OCI-LY1 (cell line): ENCODE data around the gene DNAJB6.

Experiments used
- H2AFZ ChIP-seq: fragments of 200-600 bp; sonication (generic), shearing (Covaris generic); 2 replicates; pipeline ENCODE4 v1.6.0; 2014; ENCODE audit warnings: antibody characterized with exemption, mild to moderate bottlenecking, low read length
- H3F3A ChIP-seq: fragments of 200-600 bp; sonication (generic), shearing (Covaris generic); 2 replicates; pipeline ENCODE4 v1.6.0; 2014; ENCODE audit warnings: mild to moderate bottlenecking, antibody characterized with exemption, low read length, moderate library complexity; ENCODE audit not compliant: insufficient read depth
- H3K27ac ChIP-seq: fragments of 200-600 bp; sonication (generic); 2 replicates; pipeline ENCODE4 v1.5.1; 2014; ENCODE audit warnings: low read length, mixed run types, mild to moderate bottlenecking, low read depth; ENCODE audit not compliant: poor library complexity, severe bottlenecking
- H3K27me3 ChIP-seq: fragments of 200-600 bp; sonication (generic); 2 replicates; pipeline ENCODE4 v1.6.0; 2014; ENCODE audit warnings: antibody characterized with exemption, mild to moderate bottlenecking, low read length, moderate library complexity; ENCODE audit not compliant: insufficient read depth
- H3K36me3 ChIP-seq: fragments of 200-600 bp; sonication (generic); 2 replicates; pipeline ENCODE4 v1.6.1; 2014; ENCODE audit warnings: mild to moderate bottlenecking, antibody characterized with exemption, low read length, moderate library complexity, mixed read lengths; ENCODE audit not compliant: insufficient read depth
- H3K4me1 ChIP-seq: fragments of 200-600 bp; sonication (generic); 2 replicates; pipeline ENCODE4 v1.5.1; 2014; ENCODE audit warnings: mild to moderate bottlenecking, low read length, moderate library complexity; ENCODE audit not compliant: insufficient read depth, severe bottlenecking
- H3K4me2 ChIP-seq: fragments of 200-600 bp; sonication (generic), shearing (Covaris generic); 2 replicates; pipeline ENCODE4 v1.6.1; 2014; ENCODE audit warnings: low read length
- H3K4me3 ChIP-seq: fragments of 200-600 bp; sonication (generic); 2 replicates; pipeline ENCODE4 v1.5.1; 2014; ENCODE audit warnings: low read length, low read depth, mild to moderate bottlenecking, mixed read lengths; ENCODE audit not compliant: poor library complexity, severe bottlenecking
- H3K79me2 ChIP-seq: fragments of 200-600 bp; shearing (Covaris generic); 2 replicates; pipeline ENCODE4 v1.6.1; 2016; ENCODE audit warnings: mixed run types, low read length, mixed read lengths; ENCODE audit not compliant: insufficient read depth
- H3K9ac ChIP-seq: fragments of 200-600 bp; sonication (generic), shearing (Covaris generic); 2 replicates; pipeline ENCODE4 v1.6.1; 2014; ENCODE audit warnings: mild to moderate bottlenecking, low read length, mixed read lengths
- H3K9me2 ChIP-seq: fragments of 200-600 bp; sonication (generic), shearing (Covaris generic); 2 replicates; pipeline ENCODE4 v1.6.1; 2014; ENCODE audit warnings: low read depth, mild to moderate bottlenecking, low read length, mixed read lengths
- H3K9me3 ChIP-seq: fragments of 200-600 bp; shearing (Covaris generic); 2 replicates; pipeline ENCODE4 v1.6.1; 2014; ENCODE audit warnings: low read length, mixed read lengths
- H4K20me1 ChIP-seq: fragments of 200-600 bp; sonication (generic), shearing (Covaris generic); 2 replicates; pipeline ENCODE4 v1.6.0; 2016; ENCODE audit warnings: mild to moderate bottlenecking, low read length; ENCODE audit not compliant: insufficient read depth
- EZH2 ChIP-seq: fragments of 200-600 bp; sonication (generic), shearing (Covaris generic); IDR thresholded peaks from 2 replicates; pipeline ENCODE4 v1.8.0; 2017; ENCODE audit warnings: borderline replicate concordance, mixed run types, mild to moderate bottlenecking, antibody characterized with exemption, low read length, moderate library complexity, mixed read lengths
- TF ChIP-seq, protein P1 (sequence below): fragments of 200-600 bp; sonication (generic), shearing (Covaris generic); IDR thresholded peaks from 2 replicates; pipeline ENCODE4 v1.5.1; 2017; ENCODE audit warnings: mild to moderate bottlenecking, antibody characterized with exemption, low read length, moderate library complexity, mixed read lengths

Gene DNAJB6

DNA sequence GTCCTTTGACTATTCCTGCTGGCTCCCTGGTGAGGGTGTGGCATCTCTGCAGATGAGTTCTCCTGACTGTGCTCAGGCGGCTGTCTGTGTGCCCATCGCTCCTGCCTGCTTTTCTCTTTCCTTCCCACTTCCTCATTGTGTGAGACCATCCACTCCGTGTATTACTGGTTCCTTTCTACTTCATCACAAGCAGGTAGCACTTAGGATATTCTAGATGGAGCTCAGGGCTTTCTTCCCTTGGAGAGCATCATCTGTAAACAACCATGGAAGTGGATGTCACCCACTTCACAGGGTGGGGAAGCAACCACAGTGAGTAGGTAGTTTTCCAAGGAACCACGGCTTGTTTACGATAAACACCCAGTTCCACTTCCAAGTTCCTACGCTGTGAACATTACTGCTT, 15.7 kb downstream of the DNAJB6 start:
- no peak overlapping the region for H2AFZ ChIP-seq
- H4K20me1 ChIP-seq: peaks cover 8% of the 10 kb centered on the region
- H3K4me1 ChIP-seq: peaks cover 51% of the 10 kb centered on the region
- peaks cover 22% of the 10 kb centered on the region; the same call in 1 of the 2 replicates for H3K36me3 ChIP-seq
- no peaks in the 10 kb centered on the region for H3K9me3 ChIP-seq
- TF ChIP-seq, protein P1, sequence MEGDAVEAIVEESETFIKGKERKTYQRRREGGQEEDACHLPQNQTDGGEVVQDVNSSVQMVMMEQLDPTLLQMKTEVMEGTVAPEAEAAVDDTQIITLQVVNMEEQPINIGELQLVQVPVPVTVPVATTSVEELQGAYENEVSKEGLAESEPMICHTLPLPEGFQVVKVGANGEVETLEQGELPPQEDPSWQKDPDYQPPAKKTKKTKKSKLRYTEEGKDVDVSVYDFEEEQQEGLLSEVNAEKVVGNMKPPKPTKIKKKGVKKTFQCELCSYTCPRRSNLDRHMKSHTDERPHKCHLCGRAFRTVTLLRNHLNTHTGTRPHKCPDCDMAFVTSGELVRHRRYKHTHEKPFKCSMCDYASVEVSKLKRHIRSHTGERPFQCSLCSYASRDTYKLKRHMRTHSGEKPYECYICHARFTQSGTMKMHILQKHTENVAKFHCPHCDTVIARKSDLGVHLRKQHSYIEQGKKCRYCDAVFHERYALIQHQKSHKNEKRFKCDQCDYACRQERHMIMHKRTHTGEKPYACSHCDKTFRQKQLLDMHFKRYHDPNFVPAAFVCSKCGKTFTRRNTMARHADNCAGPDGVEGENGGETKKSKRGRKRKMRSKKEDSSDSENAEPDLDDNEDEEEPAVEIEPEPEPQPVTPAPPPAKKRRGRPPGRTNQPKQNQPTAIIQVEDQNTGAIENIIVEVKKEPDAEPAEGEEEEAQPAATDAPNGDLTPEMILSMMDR: no peak
- no peak for TF ChIP-seq EZH2
- H3K79me2 ChIP-seq: peaks cover 98% of the 10 kb centered on the region
- H3K27me3 ChIP-seq: no peaks in the 10 kb centered on the region
- no peaks in the 10 kb centered on the region for H3F3A ChIP-seq
- H3K4me3 ChIP-seq: peak overlapping the region; percentile 6
- peak overlapping the region; percentile 31 for H3K4me2 ChIP-seq
- H3K27ac ChIP-seq: peak overlapping the region; percentile 43
- no peak overlapping the region; the same call in 1 of the 2 replicates for H3K9ac ChIP-seq
- H3K9me2 ChIP-seq: no peaks in the 10 kb centered on the region

DNA sequence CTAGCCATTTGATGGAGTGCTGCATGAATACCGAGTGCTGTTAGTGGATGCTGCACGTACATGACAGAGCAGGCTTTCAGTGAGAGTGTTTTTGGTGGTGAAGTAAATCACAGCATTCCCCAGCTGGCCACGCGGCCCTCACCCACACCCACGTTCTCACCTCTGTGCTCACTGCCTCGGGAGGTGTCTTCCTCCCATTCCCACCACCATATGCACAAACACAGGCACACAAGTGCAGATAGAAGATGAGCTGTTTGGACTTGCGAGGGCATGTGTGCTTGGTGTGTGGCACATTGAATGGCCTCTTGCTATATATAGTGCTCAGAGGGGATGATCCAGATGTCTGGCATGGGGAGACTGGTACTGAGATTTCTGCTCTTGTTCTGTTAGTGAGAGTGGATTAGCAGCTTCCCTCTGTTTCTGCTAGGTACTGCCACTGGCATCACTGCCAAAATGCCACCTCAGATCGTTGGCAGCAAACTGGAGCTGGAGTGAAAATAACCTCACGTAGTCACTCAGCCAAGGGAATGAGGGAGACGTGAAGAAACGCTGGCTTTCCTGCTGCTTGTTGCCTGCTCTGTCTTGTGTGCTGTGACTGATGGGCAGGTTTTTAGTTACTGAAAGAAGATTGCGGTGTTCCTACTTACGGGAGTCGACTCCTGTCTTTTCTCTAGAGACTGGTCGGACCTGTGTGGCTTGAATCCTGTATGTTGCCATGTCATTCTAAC, 19.1 kb downstream of the DNAJB6 start:
- no peaks in the 10 kb centered on the region for H3F3A ChIP-seq
- H3K9me3 ChIP-seq: no peaks in the 10 kb centered on the region
- H4K20me1 ChIP-seq: no peaks in the 10 kb centered on the region
- H3K4me3 ChIP-seq: no peak overlapping the region
- H2AFZ ChIP-seq: no peak overlapping the region
- TF ChIP-seq, protein P1: no peak
- no peak for TF ChIP-seq EZH2
- no peak overlapping the region for H3K27ac ChIP-seq
- H3K4me1 ChIP-seq: peaks cover 25% of the 10 kb centered on the region
- no peaks in the 10 kb centered on the region for H3K27me3 ChIP-seq
- peaks cover 98% of the 10 kb centered on the region for H3K79me2 ChIP-seq
- H3K9ac ChIP-seq: no peak overlapping the region
- peaks cover 50% of the 10 kb centered on the region for H3K36me3 ChIP-seq
- no peaks in the 10 kb centered on the region for H3K9me2 ChIP-seq
- H3K4me2 ChIP-seq: no peak overlapping the region

DNA sequence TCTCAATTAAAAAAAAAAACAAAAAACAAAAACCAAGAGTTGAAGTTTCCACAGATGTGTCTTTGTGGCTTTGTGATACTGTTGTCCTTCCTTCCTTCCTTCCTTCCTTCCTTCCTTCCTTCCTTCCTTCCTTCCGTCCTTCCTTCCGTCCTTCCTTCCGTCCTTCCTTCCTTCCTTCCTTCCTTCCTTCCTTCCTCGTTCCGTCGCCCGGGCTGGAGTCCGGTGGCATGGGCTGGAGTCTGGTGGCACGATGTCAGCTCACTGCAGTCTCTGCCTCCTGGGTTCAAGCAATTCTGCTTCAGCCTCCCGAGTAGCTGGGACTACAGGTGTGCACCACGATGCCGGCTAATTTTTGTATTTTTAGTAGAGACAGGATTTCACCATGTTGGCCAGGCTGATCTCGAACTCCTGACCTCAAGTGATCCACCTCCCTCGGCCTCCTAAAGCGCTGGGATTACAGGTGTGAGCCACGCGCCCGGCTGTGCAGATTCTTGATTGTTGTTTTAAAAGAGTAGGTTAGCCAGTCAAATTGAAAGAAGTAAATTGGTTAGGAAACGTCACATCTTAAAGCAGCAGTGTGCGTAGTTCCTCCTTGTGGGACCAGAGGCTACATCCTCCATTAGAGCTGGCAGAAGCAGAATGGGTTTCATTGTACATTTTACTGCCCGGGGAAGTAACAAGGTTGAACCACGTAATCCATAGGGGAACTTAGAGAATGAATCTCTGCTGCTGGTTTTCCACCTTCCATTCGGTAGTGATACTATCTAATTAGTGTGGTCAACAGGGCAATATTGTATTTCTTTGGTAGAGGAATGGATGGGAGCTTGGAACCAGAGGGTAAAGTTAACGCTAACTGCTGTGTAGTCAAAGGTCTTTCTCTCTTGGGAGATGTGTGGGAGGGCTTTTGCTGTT, 20.6 kb downstream of the DNAJB6 start:
- TF ChIP-seq, protein P1: no peak
- TF ChIP-seq EZH2: no peak
- no peak overlapping the region for H3K4me2 ChIP-seq

More for the DNA sequence above, 20.6 kb downstream of the DNAJB6 start:
- Histone ChIP-seq H3K4me1 (peaks cover 11% of the 10 kb centered on the region), H3K9ac (no peak overlapping the region), H3K79me2 (peaks cover 97% of the 10 kb centered on the region), H3K27ac (no peak overlapping the region), H3K9me2 (no peaks in the 10 kb centered on the region), H3K36me3 (peaks cover 64% of the 10 kb centered on the region), H3K27me3 (no peaks in the 10 kb centered on the region), H2AFZ (no peak overlapping the region), H3K4me3 (no peak overlapping the region), H3K9me3 (no peaks in the 10 kb centered on the region), H3F3A (no peaks in the 10 kb centered on the region), H4K20me1 (no peaks in the 10 kb centered on the region)
